SW480 (cell line): ENCODE data around the gene DENND2A.
A peak's percentile ranks its signal among the peaks of the same experiment; 100 is the strongest.
"Not testable (repeated sequence)": the region's sequence is repeated elsewhere in the genome, so short reads cannot be mapped to it uniquely, and the experiment has no call there.

ENCODE experiments used
- DNase-seq: peaks from one replicate; pipeline ENCODE4 v3.0.0-alpha.2; 2016; ENCODE audit warnings: low spot score

DENND2A gene

GRCh38 chr7:140640727-140641523, at the start of gene DENND2A:
Gene DENND2A, minus strand, starts transcription at chr7:140640813. Its CDS starts 38,416 bp downstream, at chr7:140602397.
- DNase-seq, result no peak

GRCh38 chr7:140689199-140690152, 48.9 kb upstream of the DENND2A start:
- no peak for DNase-seq

GRCh38 chr7:140688341-140688740, 47.7 kb upstream of the DENND2A start:
- DNase-seq, result no peak

GRCh38 chr7:140686921-140687320, 46.3 kb upstream of the DENND2A start:
- no peak for DNase-seq

GRCh38 chr7:140685407-140686087, 44.9 kb upstream of the DENND2A start:
- DNase-seq, result no peak

- DNase-seq, result no peak
These were observed 43.7 kb upstream of the DENND2A start for GRCh38 chr7:140684066-140684950.

GRCh38 chr7:140683657-140684056, 43.0 kb upstream of the DENND2A start:
- DNase-seq, result no peak

- DNase-seq, result no peak
These were observed 41.2 kb upstream of the DENND2A start for GRCh38 chr7:140681766-140682165.

GRCh38 chr7:140680886-140681285, 40.3 kb upstream of the DENND2A start:
- no peak for DNase-seq

- no peak for DNase-seq
These were observed 38.6 kb upstream of the DENND2A start for GRCh38 chr7:140679186-140679585.

GRCh38 chr7:140678816-140679130, 38.2 kb upstream of the DENND2A start:
- no peak for DNase-seq

- no peak for DNase-seq
These were observed 37.6 kb upstream of the DENND2A start for GRCh38 chr7:140678081-140678815.

GRCh38 chr7:140677496-140677895, 36.9 kb upstream of the DENND2A start:
- no peak for DNase-seq

- not testable (repeated sequence) for DNase-seq
These were observed 36.3 kb upstream of the DENND2A start for GRCh38 chr7:140676956-140677355.

- DNase-seq, result no peak
These were observed 35.7 kb upstream of the DENND2A start for GRCh38 chr7:140676306-140676705.

- no peak for DNase-seq
These were observed 35.1 kb upstream of the DENND2A start for GRCh38 chr7:140675726-140676125.

GRCh38 chr7:140674899-140675701, 34.5 kb upstream of the DENND2A start:
- peak; percentile 61 for DNase-seq

GRCh38 chr7:140674356-140674800, 33.8 kb upstream of the DENND2A start:
- DNase-seq, result no peak

- DNase-seq, result no peak
These were observed 33.2 kb upstream of the DENND2A start for GRCh38 chr7:140673774-140674155.
